Mammary microvascular endothelial cell (primary cell): Measurements from ENCODE around the gene TMIGD1. TPM values are rescaled to one million over a fixed set of nuclear protein-coding genes. Genes with fewer than 3 reads are reported as not detected.

Experiments used
- total RNA-seq: library from RNA; depleted of rRNA; stranded (reverse); fragments of >200 nt; gene quantifications from 2 replicates; pipeline ENCODE4 v1.2.3, GENCODE V29; 2015

The TMIGD1 gene
- not detected in 2 replicates for total RNA-seq

DNA sequence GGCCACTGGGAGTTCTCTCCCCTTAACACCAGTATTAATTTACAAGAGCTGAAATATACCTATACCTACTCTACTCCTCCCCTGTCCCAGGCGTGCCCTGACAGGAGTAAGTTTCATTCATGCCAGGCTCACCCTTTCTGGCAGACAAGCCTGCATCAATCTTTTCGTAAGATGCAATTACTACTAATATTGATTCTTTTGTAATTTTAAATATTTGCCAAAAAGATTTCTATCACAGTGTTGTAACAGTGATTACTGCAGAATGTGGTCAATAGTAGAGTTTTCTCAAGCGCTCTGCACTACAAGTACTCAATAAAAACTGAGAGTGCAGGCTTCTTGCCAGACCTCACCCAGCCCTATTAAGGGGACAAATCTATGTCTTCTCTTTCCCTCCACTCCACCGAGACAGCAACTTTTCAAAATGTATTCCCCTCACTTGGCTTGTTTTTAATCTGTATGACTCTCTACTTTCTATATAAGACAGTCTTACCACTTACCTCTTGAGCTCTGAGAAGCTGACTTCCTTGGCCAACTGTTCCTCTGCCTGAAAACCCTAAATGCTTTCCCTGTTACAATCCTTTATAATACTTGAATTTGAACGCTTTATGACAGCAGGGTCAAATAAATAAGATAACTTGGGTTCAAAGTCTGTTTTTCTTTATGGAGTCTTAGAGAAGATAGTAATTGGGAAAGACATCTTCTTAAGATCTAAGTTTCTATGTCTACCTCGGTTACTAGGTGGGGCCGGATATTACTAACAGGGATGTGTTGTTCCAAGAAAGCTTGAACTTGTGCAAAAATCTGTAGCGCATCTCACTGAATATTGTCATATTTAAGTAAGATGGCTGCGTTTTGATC is at the start of gene TMIGD1:
Gene TMIGD1, minus strand, starts transcription at position 555 of the 858 bp plus-strand sequence. CDS start 1,924 bp downstream, outside the sequence.

DNA sequence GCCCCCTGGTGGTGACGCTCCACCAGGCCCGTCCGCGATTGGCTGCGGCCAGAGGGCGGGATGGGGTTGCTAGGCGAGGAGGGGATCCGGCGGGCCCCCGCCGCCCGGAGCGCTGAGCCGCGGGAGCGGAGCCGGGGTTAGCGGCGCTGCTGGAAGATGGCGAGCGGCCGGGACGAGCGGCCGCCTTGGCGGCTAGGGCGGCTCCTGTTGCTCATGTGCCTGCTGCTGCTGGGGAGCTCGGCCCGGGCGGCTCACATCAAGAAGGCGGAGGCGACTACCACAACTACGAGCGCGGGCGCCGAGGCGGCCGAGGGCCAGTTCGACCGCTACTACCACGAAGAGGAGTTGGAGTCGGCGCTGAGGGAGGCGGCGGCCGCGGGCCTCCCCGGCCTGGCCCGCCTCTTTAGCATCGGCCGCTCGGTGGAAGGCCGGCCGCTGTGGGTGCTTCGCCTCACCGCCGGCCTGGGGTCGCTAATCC is 45.0 kb upstream of the TMIGD1 start, which contains the start of gene CPD:
Gene CPD, plus strand, starts transcription at position 103 of the 478 bp plus-strand sequence. Its CDS starts 54 bp downstream, at position 157.

GRCh38 chr17:30291543-30292285 is 42.1 kb downstream of the TMIGD1 start, which contains the start of gene BLMH:
Gene BLMH (minus strand): TSS chr17:30291944. CDS start chr17:30291819, 125 bp downstream.

Other genes with a start within 250 kb of the TMIGD1 start
- gene NSRP1, start 217.2 kb downstream of the TMIGD1 start, total RNA-seq, result 5.3 and 10.8 TPM in 2 replicates
- gene SLC6A4, start 98.4 kb downstream of the TMIGD1 start, total RNA-seq, result 1.9 and 3.0 TPM in 2 replicates
- gene BLMH, start 42.1 kb downstream of the TMIGD1 start, total RNA-seq, result 22.9 and 24.2 TPM in 2 replicates
- gene CPD, start 44.9 kb upstream of the TMIGD1 start, total RNA-seq, result 65.5 and 66.0 TPM in 2 replicates
- gene GOSR1, start 143.4 kb upstream of the TMIGD1 start, total RNA-seq, result 20.4 and 24.5 TPM in 2 replicates